GM11168 (cell line): ENCODE measurements around the gene STK32B.

Experiments used
- in situ Hi-C: fragments of 300-500 bp; cut with MboI; formaldehyde crosslinking; loops from one replicate; pipeline ENCODE4 v1.12.0; 2022; ENCODE audit warnings: low sequenced_read_pairs; ENCODE audit not compliant: unreplicated experiment

Gene STK32B

GRCh38 chr4:5118994-5119835 is 67.9 kb downstream of the STK32B start:
- in situ Hi-C loops = no loop called here

GRCh38 chr4:5120067-5120466 is 68.8 kb downstream of the STK32B start:
- in situ Hi-C loops = no loop called here

GRCh38 chr4:5120468-5120867 is 69.2 kb downstream of the STK32B start:
- in situ Hi-C loops = no loop called here

- in situ Hi-C loops = no loop called here
These were observed 70.8 kb downstream of the STK32B start for GRCh38 chr4:5122114-5122513.

GRCh38 chr4:5124876-5125275 is 73.6 kb downstream of the STK32B start:
- in situ Hi-C loops = no loop called here

GRCh38 chr4:5125321-5125720 is 74.0 kb downstream of the STK32B start:
- in situ Hi-C loops = no loop called here

- in situ Hi-C loops = no loop called here
These were observed 75.0 kb downstream of the STK32B start for GRCh38 chr4:5126231-5126630.

GRCh38 chr4:5126857-5127256 is 75.6 kb downstream of the STK32B start:
- in situ Hi-C loops = no loop called here

- in situ Hi-C loops = no loop called here
These were observed 76.3 kb downstream of the STK32B start for GRCh38 chr4:5127556-5127955.

- in situ Hi-C loops = no loop called here
These were observed 77.3 kb downstream of the STK32B start for GRCh38 chr4:5128569-5128968.

GRCh38 chr4:5133201-5133600 is 81.9 kb downstream of the STK32B start:
- in situ Hi-C loops = no loop called here

- in situ Hi-C loops = no loop called here
These were observed 82.8 kb downstream of the STK32B start for GRCh38 chr4:5133933-5134594.

GRCh38 chr4:5134620-5135019 is 83.3 kb downstream of the STK32B start:
- in situ Hi-C loops = no loop called here

- in situ Hi-C loops = no loop called here
These were observed 85.9 kb downstream of the STK32B start for GRCh38 chr4:5137226-5137625.

GRCh38 chr4:5137927-5138326 is 86.6 kb downstream of the STK32B start:
- in situ Hi-C loops = no loop called here

GRCh38 chr4:5138389-5138788 is 87.1 kb downstream of the STK32B start:
- in situ Hi-C loops = no loop called here

- in situ Hi-C loops = no loop called here
These were observed 87.9 kb downstream of the STK32B start for GRCh38 chr4:5139141-5139540.

GRCh38 chr4:5141802-5142201 is 90.5 kb downstream of the STK32B start:
- in situ Hi-C loops = no loop called here

GRCh38 chr4:5142726-5143125 is 91.4 kb downstream of the STK32B start:
- in situ Hi-C loops = no loop called here

- in situ Hi-C loops = no loop called here
These were observed 92.1 kb downstream of the STK32B start for GRCh38 chr4:5143306-5143861.

- in situ Hi-C loops = no loop called here
These were observed 92.7 kb downstream of the STK32B start for GRCh38 chr4:5143940-5144339.
